ENCODE data around the gene STAP2.

DNA sequence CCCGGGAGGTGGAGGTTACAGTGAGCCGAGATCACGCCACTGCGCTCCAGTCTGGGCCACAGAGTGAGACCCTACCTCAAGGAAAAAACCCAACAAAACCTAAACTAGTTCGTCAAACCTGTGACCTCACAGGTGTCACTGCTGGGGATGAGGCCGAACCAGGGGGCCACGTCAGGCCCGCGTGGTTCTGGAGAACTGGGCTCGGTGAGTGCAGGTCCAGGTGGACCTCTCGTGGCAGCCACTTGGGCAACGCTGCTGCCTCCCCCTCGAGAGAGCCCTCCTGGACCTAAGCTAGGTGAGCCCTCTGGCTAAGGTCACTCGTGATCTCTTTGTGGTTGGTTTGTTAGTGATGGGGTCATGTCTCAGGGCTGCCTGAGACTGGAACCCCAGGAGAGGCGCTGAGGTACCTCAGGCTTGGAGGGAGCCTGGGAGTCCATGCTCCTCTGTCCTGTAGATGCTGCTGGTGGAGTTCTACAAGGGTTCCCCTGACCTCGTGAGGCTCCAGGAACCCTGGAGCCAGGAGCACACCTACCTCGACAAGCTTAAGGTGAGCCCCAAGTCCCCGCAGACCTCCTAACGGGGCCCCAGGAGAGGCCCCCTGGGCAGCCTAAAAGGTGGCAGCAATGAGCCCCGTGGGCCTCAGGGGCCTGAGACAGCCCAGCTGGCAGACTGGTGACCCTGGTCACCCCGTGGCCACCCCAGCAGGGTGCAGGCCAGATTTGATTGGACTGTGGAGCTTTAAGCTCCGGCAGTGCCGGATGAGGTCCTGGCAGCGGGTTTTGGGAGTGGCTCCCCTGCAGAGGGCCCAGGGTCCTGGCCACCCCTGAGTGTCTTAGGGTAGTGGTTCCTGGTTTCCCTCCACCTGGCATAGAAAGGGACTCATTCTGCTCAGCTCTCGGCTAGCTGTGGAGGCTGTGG, 20.3 kb upstream of the STAP2 start:
- TF ChIP-seq CTCF (IDR thresholded peaks at IDR 0.05; ENCODE audit: extremely low read depth in 1 of 2, insufficient read depth in 1 of 2, low read depth in 1 of 2, low read length in 2 of 2) (no peak), JUN (IDR thresholded peaks at IDR 0.05; ENCODE audit: borderline replicate concordance, insufficient read depth, insufficient read length, low read depth) (no peak), POLR2A (IDR thresholded peaks at IDR 0.05; ENCODE audit: low read depth, low read length) (no peak), MYC (IDR thresholded peaks at IDR 0.05; ENCODE audit: low read depth, low read length) (no peak), EZH2 (IDR thresholded peaks at IDR 0.05; ENCODE audit: borderline replicate concordance, low read depth, low read length, severe bottlenecking) (no peak), POLR2AphosphoS5 (IDR thresholded peaks at IDR 0.05; ENCODE audit: insufficient read depth, low read depth, low read length) (peak; percentile 37)
